ENCODE data around the gene CADM1. TPM values are rescaled to one million over a fixed set of nuclear protein-coding genes. Genes with fewer than 3 reads are reported as not detected.

CADM1 gene
- total and polyA plus RNA-seq, 4 experiments from 2014 or later: 2.8 to 5.6 (median 3.3) TPM

GRCh38 chr11:115317277-115318185 lies 186.7 kb downstream of the CADM1 start:
- Histone ChIP-seq H3K4me3 (ENCODE audit: low read length in 2 of 2) (no peak overlapping the region), H3K9me3 (ENCODE audit: control insufficient read depth in 1 of 2, low read length in 2 of 2) (no peaks in the 10 kb centered on the region), H3K27ac (ENCODE audit: low read depth, low read length) (no peak overlapping the region), H3K4me1 (ENCODE audit: insufficient read depth, low read length) (no peaks in the 10 kb centered on the region), H3K27me3 (ENCODE audit: insufficient read depth, low read length) (no peaks in the 10 kb centered on the region), H3K36me3 (ENCODE audit: insufficient read depth, low read length) (no peaks in the 10 kb centered on the region)
- H3K4me1 Mint-ChIP-seq: no peaks in the 10 kb centered on the region
- H3K4me3 Mint-ChIP-seq: no peak overlapping the region
- H3K9me3 Mint-ChIP-seq: no peaks in the 10 kb centered on the region
- POLR2A ChIA-PET (ENCODE audit: partially characterized antibody): no interaction called here
- H3K27me3 Mint-ChIP-seq: peaks cover 1 to 2% of the 10 kb centered on the region in 2 donors
- H3K27ac Mint-ChIP-seq: no peak overlapping the region
- no peak for DNase-seq
- H3K36me3 Mint-ChIP-seq: no peaks in the 10 kb centered on the region
- intact Hi-C loops (cut with micrococcal nuclease): no loop called here
- CTCF ChIA-PET (ENCODE audit: partially characterized antibody): interaction anchor here (1.0 kb wide), 1 partner anchor 9 kb away, joined by 3 read pairs; no protein-coding TSS in a partner anchor

DNA sequence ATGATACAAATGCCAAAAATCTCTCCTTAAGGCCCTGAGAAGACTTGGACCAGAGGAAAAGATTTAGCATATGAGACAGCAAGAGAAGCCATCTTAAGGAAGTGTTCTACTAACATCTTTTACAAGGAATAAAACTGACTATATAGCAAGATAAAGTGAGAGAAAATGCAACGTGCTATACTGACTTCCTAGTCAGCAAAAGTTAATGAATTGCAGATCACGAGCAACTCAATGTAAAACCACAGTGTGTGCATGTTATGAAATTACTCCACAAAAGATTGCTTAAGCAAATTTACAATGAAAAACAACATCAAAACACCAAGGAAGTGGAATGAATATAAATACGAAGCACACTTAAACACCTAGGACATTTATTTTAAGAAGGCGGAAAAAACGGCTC lies 187.5 kb downstream of the CADM1 start:
- ChIA-PET CTCF (ENCODE audit: partially characterized antibody) (no interaction called here), POLR2A (ENCODE audit: partially characterized antibody) (no interaction called here)
- Histone ChIP-seq H3K4me3 (ENCODE audit: low read length in 2 of 2) (no peak overlapping the region), H3K27me3 (ENCODE audit: insufficient read depth, low read length) (no peaks in the 10 kb centered on the region), H3K9me3 (ENCODE audit: control insufficient read depth in 1 of 2, low read length in 2 of 2) (no peaks in the 10 kb centered on the region), H3K27ac (ENCODE audit: low read depth, low read length) (no peak overlapping the region), H3K4me1 (ENCODE audit: insufficient read depth, low read length) (no peaks in the 10 kb centered on the region), H3K36me3 (ENCODE audit: insufficient read depth, low read length) (no peaks in the 10 kb centered on the region)
- H3K36me3 Mint-ChIP-seq: no peaks in the 10 kb centered on the region
- peaks cover under 1 to 6% of the 10 kb centered on the region in 2 donors for H3K27me3 Mint-ChIP-seq
- no peak for DNase-seq
- H3K27ac Mint-ChIP-seq: no peak overlapping the region
- no peak overlapping the region for H3K4me3 Mint-ChIP-seq
- intact Hi-C loops (cut with micrococcal nuclease): no loop called here
- H3K4me1 Mint-ChIP-seq: no peaks in the 10 kb centered on the region
- H3K9me3 Mint-ChIP-seq: peaks cover 0 to 2% (median 0%) of the 10 kb centered on the region in 8 donors

DNA sequence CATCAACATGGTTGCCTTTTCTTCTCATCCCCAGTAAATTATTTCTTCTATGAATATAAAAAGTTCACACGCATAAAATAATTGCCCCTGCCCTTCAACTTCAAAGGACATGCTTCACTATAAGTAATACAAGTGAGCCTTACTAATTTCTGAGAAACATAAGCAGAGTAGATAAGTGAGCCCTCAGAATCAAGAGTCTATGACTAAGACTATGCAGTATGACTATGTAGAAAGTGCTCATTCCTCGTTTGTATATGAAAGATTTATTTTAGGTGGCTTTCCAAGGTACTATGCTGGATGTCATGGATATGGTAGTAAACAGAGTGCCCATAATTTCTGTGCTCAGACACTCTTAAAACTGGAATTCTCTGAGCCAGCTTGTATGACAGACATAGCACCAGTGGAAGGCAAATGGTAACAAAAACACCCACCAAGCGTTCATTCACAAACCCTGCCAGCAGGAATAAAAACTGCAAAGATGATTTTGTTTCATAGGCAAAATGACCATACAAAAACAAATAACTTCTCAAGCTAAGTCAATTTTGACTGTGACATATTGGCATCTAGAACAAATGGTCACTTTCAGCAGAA lies 189.8 kb downstream of the CADM1 start:
- POLR2A ChIA-PET (ENCODE audit: partially characterized antibody): no interaction called here
- H3K36me3 Mint-ChIP-seq: no peaks in the 10 kb centered on the region

GRCh38 chr11:115313224-115313838 lies 190.9 kb downstream of the CADM1 start:
- Mint-ChIP-seq H3K27ac (no peak overlapping the region), H3K4me1 (no peaks in the 10 kb centered on the region), H3K4me3 (no peak overlapping the region), H3K9me3 (peaks cover 0 to 2% (median 0%) of the 10 kb centered on the region in 8 donors), H3K36me3 (no peaks in the 10 kb centered on the region), H3K27me3 (peaks cover 0 to 6% of the 10 kb centered on the region in 2 donors)
- Histone ChIP-seq H3K4me1 (ENCODE audit: insufficient read depth, low read length) (no peaks in the 10 kb centered on the region), H3K27me3 (ENCODE audit: insufficient read depth, low read length) (no peaks in the 10 kb centered on the region), H3K9me3 (ENCODE audit: control insufficient read depth in 1 of 2, low read length in 2 of 2) (no peaks in the 10 kb centered on the region), H3K4me3 (ENCODE audit: low read length in 2 of 2) (no peak overlapping the region), H3K36me3 (ENCODE audit: insufficient read depth, low read length) (no peaks in the 10 kb centered on the region), H3K27ac (ENCODE audit: low read depth, low read length) (no peak overlapping the region)
- POLR2A ChIA-PET (ENCODE audit: partially characterized antibody): no interaction called here
- intact Hi-C loops (cut with micrococcal nuclease): no loop called here
- CTCF ChIA-PET (ENCODE audit: partially characterized antibody): no interaction called here
- no peak for DNase-seq

More for the DNA sequence above, 189.8 kb downstream of the CADM1 start:
- no peak overlapping the region for H3K27ac ChIP-seq (ENCODE audit: low read depth, low read length)
- Mint-ChIP-seq H3K4me3 (no peak overlapping the region), H3K4me1 (no peaks in the 10 kb centered on the region), H3K27ac (peak overlapping the region in 1 of 7 donors; percentile 27), H3K27me3 (peaks cover 0 to 6% of the 10 kb centered on the region in 2 donors), H3K9me3 (peaks cover 0 to 2% (median 0%) of the 10 kb centered on the region in 8 donors)
- intact Hi-C loops (cut with micrococcal nuclease): no loop called here
- no peaks in the 10 kb centered on the region for H3K36me3 ChIP-seq (ENCODE audit: insufficient read depth, low read length)
- H3K27me3 ChIP-seq (ENCODE audit: insufficient read depth, low read length): no peaks in the 10 kb centered on the region
- H3K9me3 ChIP-seq (ENCODE audit: control insufficient read depth in 1 of 2, low read length in 2 of 2): no peaks in the 10 kb centered on the region
- DNase-seq: no peak
- H3K4me1 ChIP-seq (ENCODE audit: insufficient read depth, low read length): no peaks in the 10 kb centered on the region
- no peak overlapping the region for H3K4me3 ChIP-seq (ENCODE audit: low read length in 2 of 2)
- CTCF ChIA-PET (ENCODE audit: partially characterized antibody): no interaction called here

GRCh38 chr11:115311949-115312348 lies 192.3 kb downstream of the CADM1 start:
- no peak overlapping the region for H3K27ac ChIP-seq (ENCODE audit: low read depth, low read length)
- H3K9me3 Mint-ChIP-seq: peaks cover 0 to 2% (median 0%) of the 10 kb centered on the region in 8 donors
- no peaks in the 10 kb centered on the region for H3K4me1 ChIP-seq (ENCODE audit: insufficient read depth, low read length)
- H3K27ac Mint-ChIP-seq: no peak overlapping the region
- ChIA-PET CTCF (ENCODE audit: partially characterized antibody) (no interaction called here), POLR2A (ENCODE audit: partially characterized antibody) (no interaction called here)
- no peaks in the 10 kb centered on the region for H3K36me3 Mint-ChIP-seq
- H3K4me3 ChIP-seq (ENCODE audit: low read length in 2 of 2): no peak overlapping the region
- intact Hi-C loops (cut with micrococcal nuclease): no loop called here
- DNase-seq: no peak
- no peaks in the 10 kb centered on the region for H3K27me3 ChIP-seq (ENCODE audit: insufficient read depth, low read length)
- no peaks in the 10 kb centered on the region for H3K36me3 ChIP-seq (ENCODE audit: insufficient read depth, low read length)
- H3K4me1 Mint-ChIP-seq: no peaks in the 10 kb centered on the region
- H3K9me3 ChIP-seq (ENCODE audit: control insufficient read depth in 1 of 2, low read length in 2 of 2): no peaks in the 10 kb centered on the region
- no peak overlapping the region for H3K4me3 Mint-ChIP-seq
- H3K27me3 Mint-ChIP-seq: peaks cover 0 to 6% of the 10 kb centered on the region in 2 donors

- Histone ChIP-seq H3K36me3 (ENCODE audit: insufficient read depth, low read length) (no peaks in the 10 kb centered on the region), H3K4me3 (ENCODE audit: low read length in 2 of 2) (no peak overlapping the region), H3K27ac (ENCODE audit: low read depth, low read length) (no peak overlapping the region), H3K27me3 (ENCODE audit: insufficient read depth, low read length) (no peaks in the 10 kb centered on the region), H3K4me1 (ENCODE audit: insufficient read depth, low read length) (no peaks in the 10 kb centered on the region), H3K9me3 (ENCODE audit: control insufficient read depth in 1 of 2, low read length in 2 of 2) (no peaks in the 10 kb centered on the region)
- POLR2A ChIA-PET (ENCODE audit: partially characterized antibody): no interaction called here
- Mint-ChIP-seq H3K9me3 (no peaks in the 10 kb centered on the region), H3K27ac (no peak overlapping the region), H3K27me3 (peaks cover 0 to 3% of the 10 kb centered on the region in 2 donors), H3K4me3 (no peak overlapping the region), H3K36me3 (no peaks in the 10 kb centered on the region), H3K4me1 (no peaks in the 10 kb centered on the region)
- CTCF ChIA-PET (ENCODE audit: partially characterized antibody): no interaction called here
- intact Hi-C loops (cut with micrococcal nuclease): no loop called here
- DNase-seq: no peak
Observed at GRCh38 chr11:115306689-115307088, 197.5 kb downstream of the CADM1 start.

GRCh38 chr11:115304774-115305472 lies 199.3 kb downstream of the CADM1 start:
- H3K9me3 Mint-ChIP-seq: no peaks in the 10 kb centered on the region
- no peak overlapping the region for H3K4me3 Mint-ChIP-seq
- H3K36me3 Mint-ChIP-seq: no peaks in the 10 kb centered on the region
- Histone ChIP-seq H3K4me3 (ENCODE audit: low read length in 2 of 2) (no peak overlapping the region), H3K27ac (ENCODE audit: low read depth, low read length) (no peak overlapping the region), H3K4me1 (ENCODE audit: insufficient read depth, low read length) (no peaks in the 10 kb centered on the region), H3K9me3 (ENCODE audit: control insufficient read depth in 1 of 2, low read length in 2 of 2) (no peaks in the 10 kb centered on the region), H3K27me3 (ENCODE audit: insufficient read depth, low read length) (no peaks in the 10 kb centered on the region), H3K36me3 (ENCODE audit: insufficient read depth, low read length) (no peaks in the 10 kb centered on the region)
- intact Hi-C loops (cut with micrococcal nuclease): no loop called here
- H3K27me3 Mint-ChIP-seq: peaks cover 0 to 3% of the 10 kb centered on the region in 2 donors
- H3K27ac Mint-ChIP-seq: no peak overlapping the region
- ChIA-PET CTCF (ENCODE audit: partially characterized antibody) (no interaction called here), POLR2A (ENCODE audit: partially characterized antibody) (no interaction called here)
- DNase-seq: no peak
- no peaks in the 10 kb centered on the region for H3K4me1 Mint-ChIP-seq

Measured in CD4-positive, alpha-beta memory T cell (primary cell).